Endothelial cell (in vitro differentiated cells): ENCODE measurements around the gene PRKCH. TPM values are rescaled to one million over a fixed set of nuclear protein-coding genes. Genes with fewer than 3 reads are reported as not detected.

Experiments
- DNase-seq: peaks from one replicate; pipeline ENCODE4 v3.0.0; 2021; ENCODE audit warnings: low spot score
- H3K27ac Mint-ChIP-seq: one replicate; pipeline ENCODE4 v1.8.0; 2021; ENCODE audit warnings: mixed read lengths, inconsistent platforms; ENCODE audit not compliant: unreplicated experiment
- H3K27me3 Mint-ChIP-seq: one replicate; pipeline ENCODE4 v1.8.0; 2021; ENCODE audit warnings: mild to moderate bottlenecking, moderate library complexity, mixed read lengths, inconsistent platforms; ENCODE audit not compliant: unreplicated experiment
- H3K36me3 Mint-ChIP-seq: one replicate; pipeline ENCODE4 v1.8.0; 2021; ENCODE audit warnings: mild to moderate bottlenecking, low read depth, mixed read lengths, inconsistent platforms; ENCODE audit not compliant: unreplicated experiment
- H3K4me1 Mint-ChIP-seq: one replicate; pipeline ENCODE4 v1.8.0; 2021; ENCODE audit warnings: mild to moderate bottlenecking, mixed read lengths, inconsistent platforms; ENCODE audit not compliant: unreplicated experiment
- H3K4me3 Mint-ChIP-seq: one replicate; pipeline ENCODE4 v1.8.0; 2021; ENCODE audit warnings: mild to moderate bottlenecking, mixed read lengths, inconsistent platforms; ENCODE audit not compliant: unreplicated experiment
- H3K9me3 Mint-ChIP-seq: one replicate; pipeline ENCODE4 v1.8.0; 2021; ENCODE audit warnings: mixed read lengths, inconsistent platforms; ENCODE audit not compliant: unreplicated experiment
- total RNA-seq: library from RNA; stranded (reverse); fragmentation: NEBNext Ultra II Directional; extraction: Animal tissue kit (Norgen Biotek cat#: 25700); gene quantifications from one replicate; pipeline ENCODE4 v1.2.1, GENCODE V29; 2021; ENCODE audit not compliant: unreplicated experiment
- TF ChIP-seq, protein P1 (sequence below): fragments of 200-600 bp; sonication (generic); IDR thresholded peaks from one replicate; pipeline ENCODE4 v1.5.0; 2021; ENCODE audit warnings: antibody characterized with exemption; ENCODE audit not compliant: unreplicated experiment

The PRKCH gene
- total RNA-seq, 1 donor from 2014 or later: 42.5 TPM

DNA sequence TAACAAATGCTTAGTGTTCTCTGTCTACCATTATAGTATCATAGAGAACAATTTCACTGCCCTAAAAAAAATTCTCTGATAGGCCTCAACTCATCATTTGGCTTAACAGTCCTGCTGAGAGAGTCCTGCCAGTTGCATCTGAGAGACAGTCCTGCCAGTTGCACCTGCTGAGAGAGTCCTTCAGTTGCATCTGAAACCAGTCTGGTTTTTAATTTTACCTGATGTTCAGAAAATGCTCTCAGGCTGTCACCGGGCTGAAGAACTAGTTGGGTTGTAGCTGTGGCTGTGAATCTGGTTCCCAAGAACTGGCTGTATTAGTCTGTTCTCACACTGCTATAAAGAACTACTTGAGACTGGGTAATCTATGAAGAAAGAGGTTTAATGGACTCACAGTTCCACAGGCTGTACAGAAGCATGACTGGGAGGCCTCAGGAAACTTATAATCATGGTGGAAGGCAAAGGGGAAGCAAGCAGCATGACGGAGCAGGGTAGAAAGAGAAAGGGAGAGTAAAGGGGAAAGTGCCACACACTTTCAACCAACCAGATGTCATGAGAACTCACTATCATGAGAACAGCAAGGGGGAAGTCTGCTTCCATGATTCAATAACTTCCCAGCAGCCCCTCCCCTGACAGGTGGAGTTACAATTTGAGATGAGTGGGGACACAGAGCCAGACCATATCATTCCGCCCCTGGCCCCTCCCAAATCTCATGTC lies 51.6 kb downstream of the PRKCH start:
- H3K36me3 Mint-ChIP-seq: peaks cover 45% of the 10 kb centered on the region
- peaks cover 12% of the 10 kb centered on the region for H3K27me3 Mint-ChIP-seq
- TF ChIP-seq, protein P1, sequence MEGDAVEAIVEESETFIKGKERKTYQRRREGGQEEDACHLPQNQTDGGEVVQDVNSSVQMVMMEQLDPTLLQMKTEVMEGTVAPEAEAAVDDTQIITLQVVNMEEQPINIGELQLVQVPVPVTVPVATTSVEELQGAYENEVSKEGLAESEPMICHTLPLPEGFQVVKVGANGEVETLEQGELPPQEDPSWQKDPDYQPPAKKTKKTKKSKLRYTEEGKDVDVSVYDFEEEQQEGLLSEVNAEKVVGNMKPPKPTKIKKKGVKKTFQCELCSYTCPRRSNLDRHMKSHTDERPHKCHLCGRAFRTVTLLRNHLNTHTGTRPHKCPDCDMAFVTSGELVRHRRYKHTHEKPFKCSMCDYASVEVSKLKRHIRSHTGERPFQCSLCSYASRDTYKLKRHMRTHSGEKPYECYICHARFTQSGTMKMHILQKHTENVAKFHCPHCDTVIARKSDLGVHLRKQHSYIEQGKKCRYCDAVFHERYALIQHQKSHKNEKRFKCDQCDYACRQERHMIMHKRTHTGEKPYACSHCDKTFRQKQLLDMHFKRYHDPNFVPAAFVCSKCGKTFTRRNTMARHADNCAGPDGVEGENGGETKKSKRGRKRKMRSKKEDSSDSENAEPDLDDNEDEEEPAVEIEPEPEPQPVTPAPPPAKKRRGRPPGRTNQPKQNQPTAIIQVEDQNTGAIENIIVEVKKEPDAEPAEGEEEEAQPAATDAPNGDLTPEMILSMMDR: no peak

DNA sequence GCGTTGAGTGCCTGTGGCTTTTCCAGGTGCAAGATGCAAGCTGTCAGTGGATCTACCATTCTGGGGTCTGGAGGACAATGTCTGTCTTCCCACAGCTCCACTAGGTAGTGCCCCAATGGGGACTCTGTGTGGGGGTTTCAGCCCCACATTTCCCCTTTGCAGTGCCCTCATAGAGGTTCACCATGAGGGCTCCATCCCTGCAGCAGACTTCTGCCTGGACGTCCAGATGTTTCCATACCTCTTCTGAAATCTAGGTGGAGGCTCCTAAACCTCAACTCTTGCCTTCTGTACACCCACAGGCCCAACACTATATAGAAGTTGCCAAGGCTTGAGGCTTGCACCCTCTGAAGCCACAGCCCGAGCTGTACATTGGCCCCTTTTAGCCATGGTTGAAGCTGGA lies 52.9 kb downstream of the PRKCH start:
- TF ChIP-seq, protein P1: no peak
- no peak for DNase-seq
- H3K4me3 Mint-ChIP-seq: no peak overlapping the region
- no peaks in the 10 kb centered on the region for H3K4me1 Mint-ChIP-seq
- H3K9me3 Mint-ChIP-seq: peaks cover 24% of the 10 kb centered on the region
- peaks cover 14% of the 10 kb centered on the region for H3K27me3 Mint-ChIP-seq
- no peak overlapping the region for H3K27ac Mint-ChIP-seq
- H3K36me3 Mint-ChIP-seq: peaks cover 53% of the 10 kb centered on the region

More for the DNA sequence above, 51.6 kb downstream of the PRKCH start:
- H3K4me1 Mint-ChIP-seq: no peaks in the 10 kb centered on the region
- H3K4me3 Mint-ChIP-seq: no peak overlapping the region
- H3K27ac Mint-ChIP-seq: no peak overlapping the region
- DNase-seq: no peak
- H3K9me3 Mint-ChIP-seq: peaks cover 24% of the 10 kb centered on the region

DNA sequence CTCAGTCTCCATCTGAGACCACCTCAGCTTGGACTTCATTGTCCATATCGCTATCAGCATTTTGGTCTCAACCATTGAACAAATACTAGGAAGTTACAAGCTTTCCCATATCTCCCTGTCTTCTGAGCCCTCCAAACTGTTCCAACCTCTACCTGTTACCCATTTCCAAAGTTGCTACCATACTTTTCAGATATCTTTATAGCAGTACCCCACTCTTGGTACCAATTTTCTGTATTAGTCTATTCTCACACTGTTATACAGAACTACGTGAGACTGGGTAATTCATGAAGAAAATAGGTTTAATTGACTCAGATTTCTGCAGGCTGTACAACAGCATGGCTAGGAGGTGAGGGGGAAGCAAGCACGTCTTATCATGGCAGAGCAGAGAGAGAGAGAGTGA lies 53.8 kb downstream of the PRKCH start:
- Mint-ChIP-seq H3K4me3 (peak overlapping the region; percentile 65), H3K4me1 (no peaks in the 10 kb centered on the region), H3K36me3 (peaks cover 53% of the 10 kb centered on the region), H3K27ac (no peak overlapping the region), H3K27me3 (peaks cover 14% of the 10 kb centered on the region), H3K9me3 (peaks cover 24% of the 10 kb centered on the region)
- TF ChIP-seq, protein P1: no peak
- no peak for DNase-seq

DNA sequence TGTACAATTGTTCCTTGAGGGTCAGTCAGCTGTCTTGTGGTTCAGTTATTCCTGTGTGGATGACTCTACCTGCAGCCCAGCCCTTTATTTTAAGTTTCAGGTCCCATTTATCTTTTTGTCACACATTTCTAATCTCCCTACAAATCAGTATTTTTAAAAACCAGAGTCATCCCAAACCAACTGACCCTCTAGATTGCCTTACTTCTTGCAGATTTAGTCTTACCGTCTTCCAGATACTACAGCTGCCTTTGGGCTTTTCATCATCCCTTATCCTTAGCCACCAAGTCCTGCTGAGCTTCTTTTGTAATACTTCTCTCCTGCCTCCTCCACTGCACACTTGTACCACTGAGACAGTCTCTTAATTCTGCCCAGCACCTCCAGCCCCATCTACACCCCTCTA lies 54.9 kb downstream of the PRKCH start:
- peak overlapping the region; percentile 1 for H3K4me3 Mint-ChIP-seq
- no peak for DNase-seq
- peaks cover 13% of the 10 kb centered on the region for H3K27me3 Mint-ChIP-seq
- no peak overlapping the region for H3K27ac Mint-ChIP-seq
- H3K36me3 Mint-ChIP-seq: peaks cover 53% of the 10 kb centered on the region
- TF ChIP-seq, protein P1: no peak
- H3K9me3 Mint-ChIP-seq: peaks cover 24% of the 10 kb centered on the region
- no peaks in the 10 kb centered on the region for H3K4me1 Mint-ChIP-seq

DNA sequence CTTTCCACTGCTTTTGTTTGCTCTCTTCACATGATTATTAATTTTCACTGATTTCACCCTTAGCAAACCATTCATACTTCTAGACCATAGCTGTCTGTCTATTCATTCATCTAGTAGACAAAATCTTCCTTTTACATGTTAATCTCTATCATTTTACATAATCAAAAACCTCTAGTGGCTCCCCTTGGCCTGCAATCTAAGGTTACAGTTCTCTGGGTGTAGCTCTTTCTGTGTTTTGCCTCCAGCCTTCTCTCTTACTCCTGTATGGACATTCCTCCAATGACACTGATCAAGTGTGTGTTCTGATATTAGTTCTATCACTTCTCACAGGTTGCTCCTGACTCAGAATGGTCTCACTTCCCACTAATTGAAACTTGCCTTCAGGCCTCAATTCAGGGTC lies 56.4 kb downstream of the PRKCH start:
- Mint-ChIP-seq H3K4me1 (no peaks in the 10 kb centered on the region), H3K9me3 (peaks cover 21% of the 10 kb centered on the region), H3K27ac (no peak overlapping the region), H3K27me3 (peaks cover 12% of the 10 kb centered on the region), H3K36me3 (peaks cover 47% of the 10 kb centered on the region), H3K4me3 (no peak overlapping the region)
- no peak for DNase-seq
- TF ChIP-seq, protein P1: no peak
